ENCODE results near the gene HSPB2. TPM values are rescaled to one million over a fixed set of nuclear protein-coding genes. Genes with fewer than 3 reads are reported as not detected.

HSPB2 gene
- total RNA-seq, 1 donor from 2014 or later = not detected

DNA sequence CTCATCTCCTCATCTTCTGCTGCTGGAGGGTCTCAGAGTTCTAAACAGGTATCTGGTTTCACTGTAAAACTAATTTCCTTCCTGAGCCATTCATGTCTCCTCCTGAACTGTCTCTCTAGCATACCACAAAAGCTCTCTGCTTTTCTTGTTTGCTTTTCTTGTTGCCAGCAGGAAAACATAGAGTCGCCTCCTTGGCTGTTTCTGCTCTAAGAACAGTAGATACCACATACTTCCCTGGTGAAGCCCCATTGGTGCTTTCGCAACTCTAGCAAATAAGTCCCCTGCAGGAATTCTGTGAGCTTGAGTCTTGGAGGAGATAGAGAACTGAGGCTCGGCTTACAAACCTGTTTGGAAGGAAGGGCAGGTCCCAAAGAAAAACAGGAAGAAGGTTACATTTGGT lies 31.6 kb downstream of the HSPB2 start:
- Mint-ChIP-seq H3K4me3 (ENCODE audit: unreplicated experiment) (no peak overlapping the region), H3K27me3 (ENCODE audit: unreplicated experiment) (no peaks in the 10 kb centered on the region), H3K9me3 (ENCODE audit: unreplicated experiment) (no peaks in the 10 kb centered on the region), H3K4me1 (ENCODE audit: unreplicated experiment) (peaks cover 30% of the 10 kb centered on the region), H3K36me3 (ENCODE audit: unreplicated experiment) (no peaks in the 10 kb centered on the region), H3K27ac (ENCODE audit: unreplicated experiment) (peak overlapping the region; percentile 85)
- TF ChIP-seq, protein P1, sequence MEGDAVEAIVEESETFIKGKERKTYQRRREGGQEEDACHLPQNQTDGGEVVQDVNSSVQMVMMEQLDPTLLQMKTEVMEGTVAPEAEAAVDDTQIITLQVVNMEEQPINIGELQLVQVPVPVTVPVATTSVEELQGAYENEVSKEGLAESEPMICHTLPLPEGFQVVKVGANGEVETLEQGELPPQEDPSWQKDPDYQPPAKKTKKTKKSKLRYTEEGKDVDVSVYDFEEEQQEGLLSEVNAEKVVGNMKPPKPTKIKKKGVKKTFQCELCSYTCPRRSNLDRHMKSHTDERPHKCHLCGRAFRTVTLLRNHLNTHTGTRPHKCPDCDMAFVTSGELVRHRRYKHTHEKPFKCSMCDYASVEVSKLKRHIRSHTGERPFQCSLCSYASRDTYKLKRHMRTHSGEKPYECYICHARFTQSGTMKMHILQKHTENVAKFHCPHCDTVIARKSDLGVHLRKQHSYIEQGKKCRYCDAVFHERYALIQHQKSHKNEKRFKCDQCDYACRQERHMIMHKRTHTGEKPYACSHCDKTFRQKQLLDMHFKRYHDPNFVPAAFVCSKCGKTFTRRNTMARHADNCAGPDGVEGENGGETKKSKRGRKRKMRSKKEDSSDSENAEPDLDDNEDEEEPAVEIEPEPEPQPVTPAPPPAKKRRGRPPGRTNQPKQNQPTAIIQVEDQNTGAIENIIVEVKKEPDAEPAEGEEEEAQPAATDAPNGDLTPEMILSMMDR (IDR thresholded peaks at IDR 0.05) = no peak
- peak; percentile 5 for DNase-seq (ENCODE audit: extremely low spot score, unreplicated experiment)

DNA sequence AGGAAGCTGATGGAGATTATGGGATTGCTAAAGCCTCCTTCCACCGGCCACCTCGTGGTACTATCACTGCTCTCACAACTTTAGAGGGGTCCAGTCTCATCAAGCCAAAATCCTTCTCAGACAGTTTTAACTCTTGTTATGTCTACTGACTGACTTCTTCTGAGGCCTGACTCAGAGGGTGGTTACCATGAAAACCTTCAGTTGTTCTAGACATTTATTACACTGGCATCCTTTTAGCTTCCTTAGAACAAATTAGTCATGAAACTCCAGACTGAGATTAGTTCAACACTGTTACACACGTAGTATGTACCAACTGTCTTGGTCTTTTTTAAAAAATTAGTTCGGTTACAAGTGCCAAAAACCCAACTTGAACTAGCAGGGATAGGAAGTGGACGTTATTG lies 32.1 kb downstream of the HSPB2 start:
- TF ChIP-seq, protein P1 (IDR thresholded peaks at IDR 0.05) = no peak
- no peak overlapping the region for H3K4me3 Mint-ChIP-seq (ENCODE audit: unreplicated experiment)
- DNase-seq (ENCODE audit: extremely low spot score, unreplicated experiment) = peak; percentile 17
- H3K4me1 Mint-ChIP-seq (ENCODE audit: unreplicated experiment) = peaks cover 27% of the 10 kb centered on the region
- H3K27ac Mint-ChIP-seq (ENCODE audit: unreplicated experiment) = peak overlapping the region; percentile 85
- H3K9me3 Mint-ChIP-seq (ENCODE audit: unreplicated experiment) = no peaks in the 10 kb centered on the region
- H3K36me3 Mint-ChIP-seq (ENCODE audit: unreplicated experiment) = no peaks in the 10 kb centered on the region
- H3K27me3 Mint-ChIP-seq (ENCODE audit: unreplicated experiment) = no peaks in the 10 kb centered on the region

DNA sequence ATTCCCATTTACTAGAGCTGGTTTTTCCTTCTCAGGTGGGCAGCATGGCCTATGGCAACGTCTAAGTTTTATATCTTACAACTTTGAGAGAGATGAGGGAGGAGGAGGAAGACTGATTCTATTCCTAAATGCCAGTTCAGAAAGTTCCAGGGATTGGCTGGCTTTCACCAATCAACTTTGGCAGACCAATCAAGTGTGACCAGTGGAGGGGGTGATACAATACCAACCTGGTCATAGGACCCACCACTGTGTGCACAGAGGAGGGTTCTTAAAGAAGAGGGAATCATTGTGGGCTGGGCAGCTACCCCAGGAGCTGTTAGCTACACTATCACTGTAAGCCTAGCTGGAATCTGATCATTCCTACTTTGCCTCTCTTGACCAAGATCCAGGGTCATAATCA lies 32.7 kb downstream of the HSPB2 start:
- H3K9me3 Mint-ChIP-seq (ENCODE audit: unreplicated experiment) = no peaks in the 10 kb centered on the region
- H3K27me3 Mint-ChIP-seq (ENCODE audit: unreplicated experiment) = no peaks in the 10 kb centered on the region
- no peak overlapping the region for H3K4me3 Mint-ChIP-seq (ENCODE audit: unreplicated experiment)
- no peak for DNase-seq (ENCODE audit: extremely low spot score, unreplicated experiment)
- H3K4me1 Mint-ChIP-seq (ENCODE audit: unreplicated experiment) = peaks cover 27% of the 10 kb centered on the region
- peak overlapping the region; percentile 85 for H3K27ac Mint-ChIP-seq (ENCODE audit: unreplicated experiment)
- H3K36me3 Mint-ChIP-seq (ENCODE audit: unreplicated experiment) = no peaks in the 10 kb centered on the region
- TF ChIP-seq, protein P1 (IDR thresholded peaks at IDR 0.05) = no peak

DNA sequence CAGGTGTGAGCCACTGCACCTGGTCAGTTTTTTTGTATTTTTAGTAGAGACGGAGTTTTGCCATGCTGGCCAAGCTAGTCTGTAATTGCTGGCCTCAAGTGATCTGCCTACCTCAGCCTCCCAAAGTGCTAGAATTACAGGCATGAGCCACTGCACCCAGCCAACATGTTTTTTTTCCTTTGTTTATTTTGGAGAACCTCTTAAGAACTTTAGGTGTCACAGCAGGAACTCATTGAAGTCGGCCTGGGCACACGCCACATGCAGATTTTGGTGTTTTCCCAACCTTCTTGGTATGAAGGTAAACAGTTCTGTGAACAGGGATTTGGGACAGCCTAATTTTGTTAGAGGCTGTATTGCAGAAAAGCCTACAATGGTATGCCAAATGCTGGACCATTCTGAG lies 34.0 kb downstream of the HSPB2 start:
- no peak for DNase-seq (ENCODE audit: extremely low spot score, unreplicated experiment)
- Mint-ChIP-seq H3K9me3 (ENCODE audit: unreplicated experiment) (no peaks in the 10 kb centered on the region), H3K4me3 (ENCODE audit: unreplicated experiment) (no peak overlapping the region), H3K4me1 (ENCODE audit: unreplicated experiment) (peaks cover 27% of the 10 kb centered on the region), H3K36me3 (ENCODE audit: unreplicated experiment) (no peaks in the 10 kb centered on the region), H3K27ac (ENCODE audit: unreplicated experiment) (no peak overlapping the region), H3K27me3 (ENCODE audit: unreplicated experiment) (no peaks in the 10 kb centered on the region)
- TF ChIP-seq, protein P1 (IDR thresholded peaks at IDR 0.05) = no peak

DNA sequence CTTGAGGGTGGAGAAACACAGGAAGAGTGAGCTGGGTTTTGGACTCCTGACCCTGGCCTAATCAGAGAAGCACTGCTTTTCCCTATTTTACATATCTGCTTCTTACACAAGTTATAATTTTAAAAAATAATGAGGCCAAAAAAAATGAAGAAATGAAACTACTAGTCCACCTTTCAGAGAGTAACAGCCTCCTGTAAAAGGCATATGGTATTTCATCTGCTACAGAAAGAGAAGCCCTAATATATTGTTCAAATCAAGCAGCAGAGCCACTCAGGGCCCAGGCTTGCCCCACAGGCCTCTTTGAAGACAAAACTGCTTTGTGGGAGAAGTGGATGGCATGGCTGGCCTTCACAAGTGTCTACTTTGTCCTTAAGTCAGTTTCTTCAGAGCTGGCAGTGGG lies 34.6 kb downstream of the HSPB2 start:
- DNase-seq (ENCODE audit: extremely low spot score, unreplicated experiment) = no peak
- Mint-ChIP-seq H3K9me3 (ENCODE audit: unreplicated experiment) (no peaks in the 10 kb centered on the region), H3K27me3 (ENCODE audit: unreplicated experiment) (no peaks in the 10 kb centered on the region), H3K27ac (ENCODE audit: unreplicated experiment) (peak overlapping the region; percentile 3), H3K4me3 (ENCODE audit: unreplicated experiment) (no peak overlapping the region), H3K4me1 (ENCODE audit: unreplicated experiment) (peaks cover 27% of the 10 kb centered on the region), H3K36me3 (ENCODE audit: unreplicated experiment) (no peaks in the 10 kb centered on the region)
- TF ChIP-seq, protein P1 (IDR thresholded peaks at IDR 0.05) = no peak

All from osteocyte (in vitro differentiated cells).